GF-D8 (cell line): ENCODE results near the gene DYNLT5.
"Not testable (repeated sequence)": the region's sequence is repeated elsewhere in the genome, so short reads cannot be mapped to it uniquely, and the experiment has no call there.

Source experiments
- DNase-seq: peaks from one replicate; lab custom pipeline; 2025; lab: John Stamatoyannopoulos, UW

The DYNLT5 gene

DNA sequence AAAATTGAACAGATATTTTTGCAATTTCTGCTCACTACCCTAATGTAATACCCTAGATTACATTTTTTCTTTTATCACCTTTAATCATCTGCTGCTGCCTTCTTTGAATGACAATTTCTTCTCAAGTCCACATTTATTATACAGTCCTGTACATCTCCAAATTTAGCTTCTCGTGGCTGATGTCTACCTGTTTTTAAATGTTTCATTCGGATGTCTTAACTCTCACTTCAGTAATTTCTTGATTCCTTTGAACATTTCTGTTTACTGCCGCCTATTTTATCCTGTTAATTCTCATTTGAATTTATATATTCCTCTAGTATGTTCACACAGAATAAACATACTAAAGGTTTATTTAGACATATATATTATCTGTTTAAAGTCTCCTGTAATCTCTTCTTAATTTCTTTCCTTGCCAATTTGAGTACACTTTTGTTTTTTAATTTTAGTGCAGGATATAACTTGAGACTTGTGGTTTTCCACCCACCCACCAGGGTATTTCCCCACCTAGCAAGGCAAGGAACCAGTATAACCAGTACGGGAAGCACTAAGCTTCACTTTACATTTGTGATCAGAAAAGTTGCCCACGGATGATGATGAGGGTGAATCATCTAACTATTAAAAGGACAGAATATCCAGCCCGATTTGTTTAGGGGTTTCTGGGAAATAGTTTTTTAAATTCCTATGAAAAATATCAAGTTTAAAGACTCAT is 36.1 kb downstream of the DYNLT5 start:
- DNase-seq = no peak

DNA sequence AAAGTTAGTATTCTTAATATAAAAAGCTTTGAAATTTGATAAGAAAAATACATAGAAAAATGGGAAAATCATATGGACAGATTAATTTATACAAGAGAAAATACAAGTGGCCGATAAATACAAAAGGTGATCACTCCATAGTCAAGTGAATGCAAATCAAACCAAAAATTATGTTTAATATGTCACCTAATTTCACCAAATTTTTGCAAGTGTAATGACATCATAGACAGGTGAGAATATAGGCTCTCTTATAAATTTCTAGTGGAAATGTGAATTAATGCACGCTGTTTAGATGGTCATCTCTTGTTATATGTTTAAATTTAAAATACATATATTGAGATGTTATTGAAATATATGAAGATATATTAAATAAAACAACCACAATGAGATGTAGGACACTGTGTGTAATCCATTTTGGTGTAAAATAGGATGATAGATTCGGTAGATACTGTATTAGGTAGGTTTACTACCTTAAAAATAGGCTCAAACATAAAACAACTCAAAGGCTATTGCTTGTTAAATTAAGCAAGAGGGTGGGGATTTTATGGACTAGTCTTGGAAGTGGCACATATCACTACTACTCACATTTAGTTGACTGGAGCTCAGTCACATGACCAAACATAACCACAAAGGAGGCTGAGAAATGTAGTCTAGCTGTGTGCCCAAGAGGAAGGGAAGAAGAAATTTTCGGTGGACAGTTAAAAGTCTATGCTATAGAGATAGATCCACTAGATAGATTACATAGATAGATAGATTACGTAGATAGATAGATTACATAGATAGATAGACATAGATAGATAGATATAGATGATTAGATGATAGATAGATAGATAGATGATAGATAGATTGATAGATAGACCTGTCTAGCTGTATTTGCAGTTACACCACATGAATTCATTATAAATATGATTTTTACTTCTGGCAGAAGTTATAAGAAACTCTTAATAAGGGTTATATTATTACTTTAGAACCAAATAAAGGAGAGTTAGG is 39.7 kb downstream of the DYNLT5 start:
- DNase-seq = no peak

DNA sequence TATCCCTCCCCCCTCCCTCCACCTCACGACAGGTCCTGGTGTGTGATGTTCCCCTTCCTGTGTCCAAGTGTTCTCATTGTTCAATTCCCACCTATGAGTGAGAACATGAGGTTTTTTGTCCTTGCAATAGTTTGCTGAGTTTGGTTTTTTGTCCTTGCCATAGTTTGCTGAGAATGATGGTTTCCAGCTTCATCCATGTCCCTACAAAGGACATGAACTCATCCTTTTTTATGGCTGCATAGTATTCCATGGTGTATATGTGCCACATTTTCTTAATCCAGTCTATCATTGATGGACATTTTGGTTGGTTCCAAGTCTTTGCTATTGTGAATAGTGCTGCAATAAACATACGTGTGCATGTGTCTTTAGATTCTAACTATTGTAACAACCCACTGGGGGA is 43.6 kb downstream of the DYNLT5 start:
- DNase-seq = not testable (repeated sequence)

DNA sequence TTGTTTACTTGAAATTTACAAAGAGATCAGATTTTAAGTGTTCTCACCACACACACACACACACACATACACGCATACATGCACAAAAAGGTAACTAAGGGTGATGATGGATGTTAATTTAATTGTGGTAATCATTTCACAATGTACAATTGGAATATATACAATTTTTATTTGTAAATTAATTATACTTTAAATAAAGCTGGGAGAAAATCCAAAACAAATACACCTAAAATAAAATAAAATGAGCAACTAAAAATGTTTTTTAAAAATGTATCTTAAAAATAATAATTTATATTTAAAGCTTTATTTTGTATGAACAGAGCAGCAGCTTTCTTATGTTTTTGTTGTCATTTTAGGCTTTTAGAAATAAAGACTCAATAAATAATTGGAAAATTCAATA is 57.0 kb downstream of the DYNLT5 start:
- DNase-seq = no peak

DNA sequence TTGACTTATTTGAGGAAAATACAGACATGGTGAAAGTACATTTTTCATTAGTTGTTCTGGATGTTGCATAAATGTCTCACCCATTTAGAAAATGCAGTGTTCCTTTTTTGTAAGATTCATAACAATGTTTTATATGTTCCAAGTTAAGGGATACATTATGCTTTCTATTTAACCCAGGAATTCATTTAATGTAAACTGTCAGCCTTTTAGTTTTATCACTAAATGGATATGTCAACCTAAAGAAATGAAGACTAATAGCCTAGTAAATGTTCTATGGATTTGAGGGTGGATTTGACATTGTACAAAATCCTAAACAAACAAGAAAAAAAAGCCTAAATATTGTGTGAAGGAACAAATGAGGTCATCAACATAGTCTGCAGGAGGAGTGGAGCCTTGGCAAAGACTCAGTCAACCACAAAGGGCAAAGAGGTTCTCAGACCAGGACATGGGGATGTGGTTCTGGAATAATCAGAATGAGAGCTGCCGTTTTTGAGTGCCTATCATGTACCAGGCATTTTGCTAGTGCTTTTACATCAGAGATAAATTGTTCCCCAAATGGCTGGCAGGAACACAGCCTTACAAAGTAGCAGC is 57.6 kb downstream of the DYNLT5 start:
- no peak for DNase-seq

DNA sequence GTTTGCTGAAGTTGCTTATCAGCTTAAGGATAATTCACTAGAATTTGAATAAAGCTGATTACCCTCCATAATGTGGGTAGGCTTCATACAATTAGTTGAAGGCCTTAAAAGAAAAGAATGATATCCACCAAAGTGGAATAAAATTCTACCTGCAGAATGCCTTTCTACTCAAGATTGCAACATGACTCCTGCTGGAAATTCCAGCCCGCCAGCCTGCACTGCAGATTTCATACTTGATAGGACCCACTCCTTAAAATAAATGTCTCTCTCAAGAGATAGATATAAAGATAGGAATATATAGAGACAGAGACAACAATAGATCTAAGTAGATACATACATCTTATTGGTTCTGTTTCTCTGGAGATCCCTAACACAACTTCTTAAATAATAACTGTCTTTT is 72.5 kb downstream of the DYNLT5 start:
- DNase-seq = no peak
